Caco-2 (cell line): Measurements from ENCODE around the gene SLC35D2. TPM values are rescaled to one million over a fixed set of nuclear protein-coding genes. Genes with fewer than 3 reads are reported as not detected.

Source experiments
- BruUV-seq: library from RNA; stranded (reverse); fragments of 400-500 nt; replicated peaks from 2 replicates; lab custom pipeline; 2021; lab: Mats Ljungman, UMichigan
- CTCF ChIA-PET: fragments of 300-600 bp; sonication (Branson Sonifier 250); formaldehyde crosslinking; loops from one replicate; lab custom pipeline; 2022; ENCODE audit warnings: antibody characterized with exemption; lab: Charles Lee
- POLR2A ChIA-PET: fragments of 300-600 bp; sonication (Branson Sonifier 250); formaldehyde crosslinking; loops from one replicate; lab custom pipeline; 2022; ENCODE audit warnings: antibody characterized with exemption; lab: Charles Lee
- DNase-seq, 2 experiments: peaks; one replicate each; pipeline versions ENCODE4 v3.0.0 to v3.0.0-alpha.2; 2020 to 2022
- H3K27me3 ChIP-seq: replicated peaks from 2 replicates; pipeline ENCODE4 v1.6.0; 2011; ENCODE audit warnings: low read length; ENCODE audit not compliant: control insufficient read depth, insufficient read depth
- H3K36me3 ChIP-seq: 2 replicates; pipeline ENCODE4 v1.5.1; 2011; ENCODE audit warnings: low read length; ENCODE audit not compliant: control insufficient read depth, insufficient read depth
- H3K4me1 ChIP-seq: fragments of 250-450 bp; sonication (Bioruptor Pico); 2 replicates; pipeline ENCODE4 v1.5.1; 2020; ENCODE audit warnings: mild to moderate bottlenecking
- H3K4me3 ChIP-seq: 2 replicates; pipeline ENCODE4 v1.5.1; 2011; ENCODE audit warnings: low read depth, mild to moderate bottlenecking, control low read depth, low read length
- H3K9me3 ChIP-seq: fragments of 250-450 bp; sonication (Bioruptor Pico); 2 replicates; pipeline ENCODE4 v1.5.1; 2020; ENCODE audit warnings: mild to moderate bottlenecking, moderate library complexity
- H3K27ac Mint-ChIP-seq: one replicate; pipeline ENCODE4 v1.8.0; 2022; ENCODE audit warnings: mixed read lengths; ENCODE audit not compliant: unreplicated experiment
- H3K27me3 Mint-ChIP-seq: one replicate; pipeline ENCODE4 v1.8.0; 2022; ENCODE audit warnings: mixed read lengths; ENCODE audit not compliant: insufficient read depth, unreplicated experiment
- H3K36me3 Mint-ChIP-seq: one replicate; pipeline ENCODE4 v1.8.0; 2022; ENCODE audit warnings: mild to moderate bottlenecking, mixed read lengths; ENCODE audit not compliant: insufficient read depth, unreplicated experiment
- H3K4me1 Mint-ChIP-seq: one replicate; pipeline ENCODE4 v1.8.0; 2022; ENCODE audit warnings: low read depth, mixed read lengths; ENCODE audit not compliant: unreplicated experiment
- H3K4me3 Mint-ChIP-seq: one replicate; pipeline ENCODE4 v1.8.0; 2022; ENCODE audit warnings: mild to moderate bottlenecking, moderate library complexity, mixed read lengths; ENCODE audit not compliant: unreplicated experiment
- H3K9me3 Mint-ChIP-seq: one replicate; pipeline ENCODE4 v1.8.0; 2022; ENCODE audit warnings: mixed read lengths; ENCODE audit not compliant: unreplicated experiment
- intact Hi-C: fragments of 100-400 bp; cut with micrococcal nuclease; formaldehyde crosslinking; loops from one replicate; pipeline ENCODE4 v1.10.0; 2022; ENCODE audit not compliant: unreplicated experiment
- total RNA-seq: library from RNA; stranded (reverse); gene quantifications from 2 replicates; pipeline ENCODE4 v1.2.3, GENCODE V29; 2022
- TF ChIP-seq, protein P1 (sequence below), 2 experiments: fragments of 200-600 bp in 1 of 2; IDR thresholded peaks; 1 replicate in 1 of 2; 2 replicates in 1 of 2; pipeline versions ENCODE4 v1.5.1 to v1.8.0; 2011 to 2022; ENCODE audit warnings: antibody characterized with exemption in 1 of 2, control low read depth in 1 of 2, inconsistent platforms in 1 of 2, low read depth in 1 of 2, low read length in 1 of 2, mild to moderate bottlenecking in 1 of 2, moderate library complexity in 1 of 2; ENCODE audit not compliant: insufficient read depth in 1 of 2, severe bottlenecking in 1 of 2, unreplicated experiment in 1 of 2

Gene SLC35D2
- total RNA-seq, 1 experiment from 2014 or later: 81.0 TPM

GRCh38 chr9:96392263-96392662 lies 8.8 kb upstream of the SLC35D2 start:
- CTCF ChIA-PET: no interaction called here
- intact Hi-C loops: no loop called here
- Mint-ChIP-seq H3K4me3 (no peak overlapping the region), H3K4me1 (peaks cover 23% of the 10 kb centered on the region), H3K27me3 (no peaks in the 10 kb centered on the region), H3K36me3 (peaks cover 71% of the 10 kb centered on the region), H3K27ac (peak overlapping the region; percentile 87), H3K9me3 (no peaks in the 10 kb centered on the region)
- no peak for DNase-seq
- no peaks in the 10 kb centered on the region for H3K27me3 ChIP-seq
- H3K4me3 ChIP-seq: no peak overlapping the region
- POLR2A ChIA-PET: no interaction called here
- BruUV-seq: no TSS peak
- H3K4me1 ChIP-seq: peaks cover 26% of the 10 kb centered on the region
- TF ChIP-seq, protein P1, sequence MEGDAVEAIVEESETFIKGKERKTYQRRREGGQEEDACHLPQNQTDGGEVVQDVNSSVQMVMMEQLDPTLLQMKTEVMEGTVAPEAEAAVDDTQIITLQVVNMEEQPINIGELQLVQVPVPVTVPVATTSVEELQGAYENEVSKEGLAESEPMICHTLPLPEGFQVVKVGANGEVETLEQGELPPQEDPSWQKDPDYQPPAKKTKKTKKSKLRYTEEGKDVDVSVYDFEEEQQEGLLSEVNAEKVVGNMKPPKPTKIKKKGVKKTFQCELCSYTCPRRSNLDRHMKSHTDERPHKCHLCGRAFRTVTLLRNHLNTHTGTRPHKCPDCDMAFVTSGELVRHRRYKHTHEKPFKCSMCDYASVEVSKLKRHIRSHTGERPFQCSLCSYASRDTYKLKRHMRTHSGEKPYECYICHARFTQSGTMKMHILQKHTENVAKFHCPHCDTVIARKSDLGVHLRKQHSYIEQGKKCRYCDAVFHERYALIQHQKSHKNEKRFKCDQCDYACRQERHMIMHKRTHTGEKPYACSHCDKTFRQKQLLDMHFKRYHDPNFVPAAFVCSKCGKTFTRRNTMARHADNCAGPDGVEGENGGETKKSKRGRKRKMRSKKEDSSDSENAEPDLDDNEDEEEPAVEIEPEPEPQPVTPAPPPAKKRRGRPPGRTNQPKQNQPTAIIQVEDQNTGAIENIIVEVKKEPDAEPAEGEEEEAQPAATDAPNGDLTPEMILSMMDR (IDR thresholded peaks at IDR 0.05; ENCODE audit: insufficient read depth in 1 of 2, low read depth in 1 of 2, low read length in 1 of 2, severe bottlenecking in 1 of 2, unreplicated experiment in 1 of 2): no peak
- no peaks in the 10 kb centered on the region for H3K9me3 ChIP-seq
- peaks cover 4% of the 10 kb centered on the region for H3K36me3 ChIP-seq

- H3K4me1 ChIP-seq: peaks cover 37% of the 10 kb centered on the region
- Mint-ChIP-seq H3K27me3 (no peaks in the 10 kb centered on the region), H3K4me1 (peaks cover 30% of the 10 kb centered on the region), H3K9me3 (no peaks in the 10 kb centered on the region), H3K4me3 (no peak overlapping the region), H3K36me3 (peaks cover 74% of the 10 kb centered on the region), H3K27ac (peak overlapping the region; percentile 87)
- peak; percentile 84 to 91 for DNase-seq
- intact Hi-C loops: loop anchor here (1.0 kb wide), 3 partner anchors 17 to 52 kb away; partner anchors contain the start of gene ZNF367
- H3K4me3 ChIP-seq: no peak overlapping the region
- no peaks in the 10 kb centered on the region for H3K27me3 ChIP-seq
- ChIA-PET CTCF (interaction anchor here (0.6 kb wide), 2 partner anchors 58 to 66 kb away, joined by 3 read pairs; no protein-coding TSS in a partner anchor), POLR2A (interaction anchor here (0.5 to 0.6 kb wide), 3 partner anchors 19 to 57 kb away, joined by 3 to 11 read pairs (median 3); no protein-coding TSS in a partner anchor)
- H3K9me3 ChIP-seq: no peaks in the 10 kb centered on the region
- TF ChIP-seq, protein P1 (IDR thresholded peaks at IDR 0.05; ENCODE audit: insufficient read depth in 1 of 2, low read depth in 1 of 2, low read length in 1 of 2, severe bottlenecking in 1 of 2, unreplicated experiment in 1 of 2): no peak
- peaks cover 4% of the 10 kb centered on the region for H3K36me3 ChIP-seq
- BruUV-seq: no TSS peak
Observed at GRCh38 chr9:96391021-96391765, 7.7 kb upstream of the SLC35D2 start.

DNA sequence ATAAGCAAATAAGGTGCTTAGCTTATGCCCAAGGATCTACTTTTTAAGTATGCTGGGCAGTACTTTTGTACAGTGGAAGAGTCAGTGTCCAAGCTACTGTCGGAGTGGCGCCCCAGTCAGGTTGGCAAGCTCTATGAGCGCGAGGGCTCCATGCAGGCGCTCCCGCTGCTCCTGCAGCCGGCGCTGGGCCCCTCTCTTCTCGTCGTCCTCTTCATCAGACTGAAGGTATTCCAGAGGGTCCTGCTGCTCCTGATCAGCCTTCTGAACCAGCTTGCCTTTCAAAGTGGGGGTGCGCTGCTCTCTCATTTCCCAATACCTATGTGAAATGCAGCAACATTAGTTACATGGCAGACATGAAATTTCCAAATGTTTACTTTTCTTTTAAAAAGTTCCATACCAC lies 4.6 kb upstream of the SLC35D2 start:
- no TSS peak for BruUV-seq
- Histone ChIP-seq H3K4me1 (peaks cover 57% of the 10 kb centered on the region), H3K36me3 (peaks cover 4% of the 10 kb centered on the region), H3K9me3 (no peaks in the 10 kb centered on the region), H3K4me3 (no peak overlapping the region), H3K27me3 (no peaks in the 10 kb centered on the region)
- H3K9me3 Mint-ChIP-seq: no peaks in the 10 kb centered on the region
- H3K27ac Mint-ChIP-seq: no peak overlapping the region
- H3K4me1 Mint-ChIP-seq: peaks cover 38% of the 10 kb centered on the region
- no peak for DNase-seq
- H3K4me3 Mint-ChIP-seq: no peak overlapping the region
- H3K27me3 Mint-ChIP-seq: no peaks in the 10 kb centered on the region
- intact Hi-C loops: loop anchor here (10.0 kb wide), 1 partner anchor 63 kb away; no protein-coding TSS in a partner anchor
- H3K36me3 Mint-ChIP-seq: peaks cover 81% of the 10 kb centered on the region
- ChIA-PET CTCF (no interaction called here), POLR2A (no interaction called here)
- TF ChIP-seq, protein P1 (IDR thresholded peaks at IDR 0.05; ENCODE audit: insufficient read depth in 1 of 2, low read depth in 1 of 2, low read length in 1 of 2, severe bottlenecking in 1 of 2, unreplicated experiment in 1 of 2): no peak
